Kidney (tissue), 14 donors: ENCODE data around the gene KRTAP22-2. TPM values are rescaled to one million over a fixed set of nuclear protein-coding genes. Genes with fewer than 3 reads are reported as not detected.

Experiments
- DNase-seq, 5 donors: peaks; one replicate each; pipeline ENCODE4 v3.0.0-alpha.2; 2013 to 2020
- FAIRE-seq: peaks from 2 replicates; lab custom pipeline; 2012; peaks lifted over from hg19 to GRCh38; lab: Jason Lieb, UNC
- H3K27ac ChIP-seq, 2 donors: one replicate each; pipeline ENCODE4 v1.7.0; 2013; ENCODE audit warnings: low read depth in 2 of 2, low read length in 2 of 2, inconsistent platforms in 1 of 2
- H3K27me3 ChIP-seq: one replicate; pipeline ENCODE4 v1.7.1; 2013; ENCODE audit warnings: low read length, inconsistent platforms; ENCODE audit not compliant: control insufficient read depth, insufficient read depth
- H3K36me3 ChIP-seq, 3 donors: one replicate each; pipeline versions ENCODE4 v1.7.0 to v1.7.1; 2013; ENCODE audit warnings: low read length in 3 of 3, control low read depth in 1 of 3, inconsistent platforms in 1 of 3; ENCODE audit not compliant: insufficient read depth in 3 of 3, control insufficient read depth in 2 of 3
- H3K4me1 ChIP-seq, 3 donors: one replicate each; pipeline versions ENCODE4 v1.7.0 to v1.7.1; 2013; ENCODE audit warnings: low read length in 3 of 3, inconsistent platforms in 1 of 3, low read depth in 1 of 3; ENCODE audit not compliant: control insufficient read depth in 2 of 3, insufficient read depth in 2 of 3
- H3K4me3 ChIP-seq, 3 donors: one replicate each; pipeline versions ENCODE4 v1.7.0 to v1.8.1; 2013; ENCODE audit warnings: low read length in 3 of 3, control low read depth in 1 of 3, inconsistent platforms in 1 of 3
- H3K9ac ChIP-seq, 3 donors: one replicate each; pipeline versions ENCODE4 v1.7.0 to v1.7.1; 2013; ENCODE audit warnings: low read length in 3 of 3, control low read depth in 1 of 3, inconsistent platforms in 1 of 3
- H3K9me3 ChIP-seq, 3 donors: one replicate each; pipeline versions ENCODE4 v1.7.0 to v1.7.1; 2013; ENCODE audit warnings: low read length in 3 of 3, control low read depth in 1 of 3, inconsistent platforms in 1 of 3; ENCODE audit not compliant: control insufficient read depth in 2 of 3, insufficient read depth in 1 of 3
- intact Hi-C: fragments of 100-400 bp; cut with DNase I; formaldehyde crosslinking; loops from one replicate; pipeline ENCODE4 v1.11.1; 2022
- polyA plus RNA-seq: library from polyadenylated mRNA; stranded (reverse); fragments of 350-450 nt; fragmentation: Illumina TruSeq; extraction: RNeasy Lipid Tissue Mini Kit (QIAGEN cat#74804); gene quantifications from one replicate; pipeline ENCODE4 v1.2.3, GENCODE V29; 2014; ENCODE audit warnings: low read depth, low replicate concordance; ENCODE audit not compliant: insufficient read depth
- total RNA-seq: library from RNA; stranded (reverse); fragmentation: NEBNext Ultra II Directional; extraction: Animal tissue kit (Norgen Biotek cat#: 25700); gene quantifications from one replicate; pipeline ENCODE4 v1.2.1, GENCODE V29; 2021
- TF ChIP-seq, protein P1 (sequence below): IDR thresholded peaks from 3 replicates; pipeline ENCODE4 v1.5.1; 2012; ENCODE audit warnings: mild to moderate bottlenecking, moderate library complexity, borderline replicate concordance; ENCODE audit not compliant: insufficient read depth; ENCODE audit errors: extremely low read depth
- donor health status: control.
- donor health status: control.
- donor health status: control.
- donor health status: control.
- donor health status: control.
- donor health status: DM: yes; HTN: yes; CAD: no.
- donor health status: Normal renal cell carcinoma (clear cell type).

KRTAP22-2 gene
- total and polyA plus RNA-seq, 2 donors from 2014 or later, result not detected

DNA sequence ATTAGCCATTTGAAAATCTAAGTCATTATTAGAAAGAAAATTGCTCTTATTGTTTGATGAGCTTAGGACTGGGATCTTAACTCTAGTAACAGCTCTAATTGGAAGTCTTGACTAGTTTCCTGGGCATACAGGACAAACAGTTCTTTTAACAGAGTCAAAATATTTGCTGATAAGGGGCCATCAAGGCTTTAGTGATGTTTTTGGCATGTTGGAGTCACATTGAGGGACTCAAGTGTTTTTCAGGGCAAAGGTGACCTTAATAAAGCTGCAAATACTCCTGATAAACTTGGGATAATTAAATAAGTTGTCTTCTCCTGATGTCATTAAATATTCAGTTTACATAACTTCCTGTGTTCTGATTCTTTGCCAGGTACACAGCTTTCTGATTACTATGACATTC lies 22.6 kb downstream of the KRTAP22-2 start:
- TF ChIP-seq, protein P1, sequence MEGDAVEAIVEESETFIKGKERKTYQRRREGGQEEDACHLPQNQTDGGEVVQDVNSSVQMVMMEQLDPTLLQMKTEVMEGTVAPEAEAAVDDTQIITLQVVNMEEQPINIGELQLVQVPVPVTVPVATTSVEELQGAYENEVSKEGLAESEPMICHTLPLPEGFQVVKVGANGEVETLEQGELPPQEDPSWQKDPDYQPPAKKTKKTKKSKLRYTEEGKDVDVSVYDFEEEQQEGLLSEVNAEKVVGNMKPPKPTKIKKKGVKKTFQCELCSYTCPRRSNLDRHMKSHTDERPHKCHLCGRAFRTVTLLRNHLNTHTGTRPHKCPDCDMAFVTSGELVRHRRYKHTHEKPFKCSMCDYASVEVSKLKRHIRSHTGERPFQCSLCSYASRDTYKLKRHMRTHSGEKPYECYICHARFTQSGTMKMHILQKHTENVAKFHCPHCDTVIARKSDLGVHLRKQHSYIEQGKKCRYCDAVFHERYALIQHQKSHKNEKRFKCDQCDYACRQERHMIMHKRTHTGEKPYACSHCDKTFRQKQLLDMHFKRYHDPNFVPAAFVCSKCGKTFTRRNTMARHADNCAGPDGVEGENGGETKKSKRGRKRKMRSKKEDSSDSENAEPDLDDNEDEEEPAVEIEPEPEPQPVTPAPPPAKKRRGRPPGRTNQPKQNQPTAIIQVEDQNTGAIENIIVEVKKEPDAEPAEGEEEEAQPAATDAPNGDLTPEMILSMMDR, result no peak
- no peak for FAIRE-seq
- Histone ChIP-seq H3K27me3 (no peaks in the 10 kb centered on the region), H3K4me1 (no peaks in the 10 kb centered on the region), H3K4me3 (no peak overlapping the region), H3K9ac (no peak overlapping the region), H3K27ac (no peak overlapping the region), H3K9me3 (no peaks in the 10 kb centered on the region), H3K36me3 (no peaks in the 10 kb centered on the region)
- no peak for DNase-seq
- intact Hi-C loops, result no loop called here

DNA sequence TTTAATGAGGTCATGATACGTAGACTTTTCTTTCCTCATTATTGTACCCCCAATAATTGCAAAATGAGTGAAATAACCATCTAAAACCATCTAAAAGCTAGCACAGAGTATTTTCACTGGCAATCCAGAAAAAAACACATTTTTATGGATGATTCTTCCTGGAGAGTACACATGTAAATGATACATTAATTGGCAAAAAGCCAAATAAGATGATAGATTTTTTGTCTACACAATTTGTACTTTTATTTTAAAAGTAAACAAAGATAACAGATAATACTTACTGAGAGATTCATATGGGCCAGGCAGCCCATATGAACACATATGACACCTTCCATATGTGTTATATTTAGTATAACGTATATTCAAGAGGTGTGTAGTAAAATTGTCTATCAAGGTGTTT lies 26.6 kb downstream of the KRTAP22-2 start:
- H3K9ac ChIP-seq, result no peak overlapping the region
- intact Hi-C loops, result no loop called here
- no peak overlapping the region for H3K4me3 ChIP-seq
- no peaks in the 10 kb centered on the region for H3K9me3 ChIP-seq
- H3K27me3 ChIP-seq, result no peaks in the 10 kb centered on the region
- TF ChIP-seq, protein P1, result no peak
- FAIRE-seq (no peak), DNase-seq (no peak)
- H3K36me3 ChIP-seq, result no peaks in the 10 kb centered on the region
- no peak overlapping the region for H3K27ac ChIP-seq
- no peaks in the 10 kb centered on the region for H3K4me1 ChIP-seq

DNA sequence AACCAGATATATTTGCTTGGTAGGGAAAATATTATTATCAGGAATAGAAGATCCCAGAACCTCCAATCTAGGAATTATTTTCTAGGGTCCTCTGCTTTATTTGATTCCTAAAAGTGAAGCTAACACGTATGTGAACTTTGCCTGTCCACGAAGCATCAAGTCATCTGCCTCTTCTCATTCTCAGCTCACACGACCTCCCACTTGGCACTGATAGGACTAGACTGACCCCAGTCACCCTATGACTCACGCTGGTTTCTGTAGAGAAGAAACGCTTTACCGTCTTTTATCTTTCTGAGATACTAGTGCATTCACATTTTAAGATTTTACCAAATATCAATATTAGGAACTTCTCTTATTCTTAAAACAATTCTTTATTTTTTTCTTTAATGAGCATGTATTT lies 27.1 kb downstream of the KRTAP22-2 start:
- no peak for FAIRE-seq
- H3K9ac ChIP-seq, result no peak overlapping the region
- TF ChIP-seq, protein P1, result no peak

DNA sequence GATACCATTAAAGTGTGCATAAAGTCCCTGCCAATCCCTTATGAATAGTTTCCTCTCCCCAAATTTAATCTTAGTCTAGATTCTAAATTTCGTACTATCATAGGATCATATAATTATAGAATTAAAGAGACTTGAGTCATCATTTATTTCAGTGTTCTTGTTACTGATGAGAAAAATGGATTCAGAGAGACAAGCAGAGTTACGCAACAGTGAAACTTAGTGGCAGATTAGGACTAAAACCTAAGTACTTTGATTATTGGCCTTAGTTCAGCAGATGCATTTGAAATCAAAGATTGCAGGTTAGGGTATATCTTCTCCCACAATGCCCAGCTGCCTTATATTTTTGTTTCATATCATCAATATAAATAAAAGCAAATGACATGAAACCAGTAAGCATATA lies 28.2 kb downstream of the KRTAP22-2 start:
- H3K4me3 ChIP-seq, result no peak overlapping the region
- DNase-seq (no peak), FAIRE-seq (no peak)
- no peak overlapping the region for H3K27ac ChIP-seq
- H3K9ac ChIP-seq, result no peak overlapping the region
- H3K9me3 ChIP-seq, result no peaks in the 10 kb centered on the region
- TF ChIP-seq, protein P1, result no peak
- no peaks in the 10 kb centered on the region for H3K4me1 ChIP-seq
- H3K36me3 ChIP-seq, result no peaks in the 10 kb centered on the region
- H3K27me3 ChIP-seq, result no peaks in the 10 kb centered on the region
- intact Hi-C loops, result no loop called here

More for the DNA sequence above, 27.1 kb downstream of the KRTAP22-2 start:
- Histone ChIP-seq H3K36me3 (no peaks in the 10 kb centered on the region), H3K4me1 (no peaks in the 10 kb centered on the region), H3K4me3 (no peak overlapping the region), H3K27me3 (no peaks in the 10 kb centered on the region), H3K27ac (no peak overlapping the region), H3K9me3 (no peaks in the 10 kb centered on the region)
- DNase-seq, result no peak
- intact Hi-C loops, result no loop called here
